ENCODE results near the gene CCDC18. TPM values are rescaled to one million over a fixed set of nuclear protein-coding genes. Genes with fewer than 3 reads are reported as not detected.

Gene CCDC18
- total and polyA plus RNA-seq, 10 donors: 9.0 to 18.2 (median 11.2) TPM

DNA sequence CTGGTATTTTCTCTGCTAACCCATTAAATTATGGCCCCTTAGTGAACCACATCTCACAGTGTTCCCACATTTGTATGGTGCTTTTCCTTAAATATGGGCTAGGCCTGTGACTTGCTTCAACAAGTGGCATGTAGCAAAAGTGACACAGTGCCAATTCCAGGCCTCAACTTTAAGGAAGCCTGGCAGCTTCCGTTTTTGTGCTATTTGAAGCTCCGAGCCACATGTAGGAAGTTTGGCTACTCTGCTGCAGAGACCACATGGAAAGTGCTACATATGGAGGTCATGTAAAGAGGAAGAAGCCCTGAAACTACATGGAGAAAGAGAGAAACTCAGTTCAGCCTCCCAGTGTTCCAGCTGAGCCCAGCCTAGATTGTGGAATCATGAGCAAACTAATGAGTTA, 136.7 kb downstream of the CCDC18 start:
- Histone ChIP-seq H3K27ac (no peak overlapping the region), H3K9me3 (no peaks in the 10 kb centered on the region), H3K4me3 (no peak overlapping the region), H3K4me1 (no peaks in the 10 kb centered on the region), H3K27me3 (replicated peaks in 1 of 7) (no peaks in the 10 kb centered on the region), H3K36me3 (no peaks in the 10 kb centered on the region)
- no peak for DNase-seq
- TF ChIP-seq, protein P1, sequence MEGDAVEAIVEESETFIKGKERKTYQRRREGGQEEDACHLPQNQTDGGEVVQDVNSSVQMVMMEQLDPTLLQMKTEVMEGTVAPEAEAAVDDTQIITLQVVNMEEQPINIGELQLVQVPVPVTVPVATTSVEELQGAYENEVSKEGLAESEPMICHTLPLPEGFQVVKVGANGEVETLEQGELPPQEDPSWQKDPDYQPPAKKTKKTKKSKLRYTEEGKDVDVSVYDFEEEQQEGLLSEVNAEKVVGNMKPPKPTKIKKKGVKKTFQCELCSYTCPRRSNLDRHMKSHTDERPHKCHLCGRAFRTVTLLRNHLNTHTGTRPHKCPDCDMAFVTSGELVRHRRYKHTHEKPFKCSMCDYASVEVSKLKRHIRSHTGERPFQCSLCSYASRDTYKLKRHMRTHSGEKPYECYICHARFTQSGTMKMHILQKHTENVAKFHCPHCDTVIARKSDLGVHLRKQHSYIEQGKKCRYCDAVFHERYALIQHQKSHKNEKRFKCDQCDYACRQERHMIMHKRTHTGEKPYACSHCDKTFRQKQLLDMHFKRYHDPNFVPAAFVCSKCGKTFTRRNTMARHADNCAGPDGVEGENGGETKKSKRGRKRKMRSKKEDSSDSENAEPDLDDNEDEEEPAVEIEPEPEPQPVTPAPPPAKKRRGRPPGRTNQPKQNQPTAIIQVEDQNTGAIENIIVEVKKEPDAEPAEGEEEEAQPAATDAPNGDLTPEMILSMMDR (IDR thresholded peaks at IDR 0.05 in 8 of 11, conservative IDR thresholded peaks at IDR 0.05 in 3 of 11): no peak
- TF ChIP-seq POLR2A (IDR thresholded peaks at IDR 0.05) (no peak), POLR2AphosphoS5 (IDR thresholded peaks at IDR 0.05) (no peak)
- WGBS, 5 donors: 19 to 35% (median 19%) methylated on average over 2 of the region's 2 CpGs
- intact Hi-C loops (cut with DNase I; ENCODE audit: low total_unique reads): no loop called here

GRCh38 chr1:93317943-93318342, 137.4 kb downstream of the CCDC18 start:
- Histone ChIP-seq H3K9me3 (no peaks in the 10 kb centered on the region), H3K27me3 (replicated peaks in 1 of 7) (no peaks in the 10 kb centered on the region), H3K36me3 (no peaks in the 10 kb centered on the region), H3K4me3 (no peak overlapping the region), H3K27ac (no peak overlapping the region), H3K4me1 (no peaks in the 10 kb centered on the region)
- DNase-seq: no peak
- intact Hi-C loops (cut with DNase I; ENCODE audit: low total_unique reads): no loop called here
- TF ChIP-seq POLR2A (IDR thresholded peaks at IDR 0.05): no peak
- TF ChIP-seq, protein P1 (IDR thresholded peaks at IDR 0.05 in 8 of 11, conservative IDR thresholded peaks at IDR 0.05 in 3 of 11): no peak
- TF ChIP-seq POLR2AphosphoS5 (IDR thresholded peaks at IDR 0.05): no peak
- WGBS, 5 donors: 95 to 99% (median 98%) methylated on average over 2 of the region's 2 CpGs

GRCh38 chr1:93321720-93322119, 141.2 kb downstream of the CCDC18 start:
- intact Hi-C loops (cut with DNase I; ENCODE audit: low total_unique reads): no loop called here
- TF ChIP-seq POLR2AphosphoS5 (IDR thresholded peaks at IDR 0.05): no peak
- TF ChIP-seq, protein P1 (IDR thresholded peaks at IDR 0.05 in 8 of 11, conservative IDR thresholded peaks at IDR 0.05 in 3 of 11): no peak
- TF ChIP-seq POLR2A (IDR thresholded peaks at IDR 0.05): no peak
- 81 to 91% (median 84%) methylated on average over 1 of the region's 1 CpG for WGBS, 5 donors

DNA sequence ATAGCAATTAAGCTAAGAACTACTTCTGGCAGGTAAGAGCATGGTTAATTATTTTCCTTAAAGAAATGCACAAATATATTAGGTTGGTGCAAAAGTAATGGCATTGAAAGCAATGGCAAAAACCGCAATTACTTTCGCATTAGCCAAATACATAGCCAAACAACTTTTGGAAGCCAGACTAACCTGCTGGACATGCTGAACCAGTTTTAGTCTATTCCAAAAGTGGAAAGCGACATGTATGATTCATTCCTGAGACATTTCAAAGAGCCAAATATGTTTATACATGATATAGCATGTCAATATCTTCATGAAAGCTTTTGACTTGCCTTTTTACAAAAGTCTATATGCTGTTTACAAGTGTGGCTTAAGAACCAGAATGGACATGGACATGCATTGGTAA, 141.8 kb downstream of the CCDC18 start:
- Histone ChIP-seq H3K27ac (no peak overlapping the region), H3K36me3 (no peaks in the 10 kb centered on the region), H3K4me1 (no peaks in the 10 kb centered on the region), H3K9me3 (no peaks in the 10 kb centered on the region), H3K4me3 (no peak overlapping the region), H3K27me3 (replicated peaks in 1 of 7) (no peaks in the 10 kb centered on the region)
- no peak for DNase-seq
- intact Hi-C loops (cut with DNase I; ENCODE audit: low total_unique reads): no loop called here
- no peak for TF ChIP-seq POLR2AphosphoS5 (IDR thresholded peaks at IDR 0.05)
- TF ChIP-seq, protein P1 (IDR thresholded peaks at IDR 0.05 in 8 of 11, conservative IDR thresholded peaks at IDR 0.05 in 3 of 11): no peak
- no peak for TF ChIP-seq POLR2A (IDR thresholded peaks at IDR 0.05)
- WGBS, 5 donors: 95 to 97% (median 97%) methylated on average over 3 of the region's 3 CpGs

More at GRCh38 chr1:93321720-93322119, 141.2 kb downstream of the CCDC18 start:
- H3K36me3 ChIP-seq: no peaks in the 10 kb centered on the region
- H3K4me1 ChIP-seq: no peaks in the 10 kb centered on the region
- no peaks in the 10 kb centered on the region for H3K9me3 ChIP-seq
- no peak overlapping the region for H3K27ac ChIP-seq
- no peaks in the 10 kb centered on the region for H3K27me3 ChIP-seq (replicated peaks in 1 of 7)
- no peak for DNase-seq
- H3K4me3 ChIP-seq: no peak overlapping the region

Measured in spleen (tissue), 11 donors.